GM12801 (cell line): ENCODE data around the gene FUT6.

Source experiments
- TF ChIP-seq, protein P1 (sequence below): IDR thresholded peaks from one replicate; pipeline ENCODE4 v1.5.1; 2011; ENCODE audit warnings: control low read depth; ENCODE audit not compliant: insufficient read length; ENCODE audit errors: extremely low read depth

FUT6 gene

DNA sequence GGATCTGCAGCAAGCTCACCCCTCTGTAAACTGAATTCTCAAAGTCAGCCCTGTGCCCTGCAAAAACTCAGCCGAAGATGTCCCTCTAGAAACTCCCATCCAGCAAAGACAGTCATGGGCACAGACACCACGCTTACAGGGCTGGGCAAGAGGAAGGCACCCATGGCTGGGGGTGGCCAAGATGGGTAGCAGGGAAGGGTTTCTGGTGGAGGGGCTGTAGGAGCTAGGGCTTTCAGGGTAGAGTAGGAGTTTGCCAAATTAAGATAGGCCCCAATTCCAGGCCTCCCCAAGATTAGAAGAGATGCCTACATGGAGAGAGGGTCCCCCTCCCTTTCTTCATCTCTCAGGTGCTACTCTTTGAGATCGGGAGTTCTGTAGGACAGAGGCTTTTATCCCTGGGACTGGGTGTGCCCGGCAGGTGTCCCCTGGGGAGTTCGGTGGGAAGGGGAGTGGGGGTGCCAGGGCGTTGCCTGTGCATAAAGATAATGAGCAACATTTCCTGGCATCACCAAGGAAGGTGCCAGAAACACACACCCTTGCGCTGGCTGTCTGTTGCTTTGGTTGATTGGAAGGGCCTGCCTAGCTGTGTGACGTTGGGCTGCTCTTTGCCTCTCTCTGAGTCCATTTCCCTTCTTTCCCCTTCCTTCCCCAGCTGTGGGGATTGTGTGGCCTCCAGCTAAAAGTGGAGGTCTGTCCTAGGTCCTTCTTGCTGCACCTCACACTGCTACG, 25.2 kb downstream of the FUT6 start:
- TF ChIP-seq, protein P1, sequence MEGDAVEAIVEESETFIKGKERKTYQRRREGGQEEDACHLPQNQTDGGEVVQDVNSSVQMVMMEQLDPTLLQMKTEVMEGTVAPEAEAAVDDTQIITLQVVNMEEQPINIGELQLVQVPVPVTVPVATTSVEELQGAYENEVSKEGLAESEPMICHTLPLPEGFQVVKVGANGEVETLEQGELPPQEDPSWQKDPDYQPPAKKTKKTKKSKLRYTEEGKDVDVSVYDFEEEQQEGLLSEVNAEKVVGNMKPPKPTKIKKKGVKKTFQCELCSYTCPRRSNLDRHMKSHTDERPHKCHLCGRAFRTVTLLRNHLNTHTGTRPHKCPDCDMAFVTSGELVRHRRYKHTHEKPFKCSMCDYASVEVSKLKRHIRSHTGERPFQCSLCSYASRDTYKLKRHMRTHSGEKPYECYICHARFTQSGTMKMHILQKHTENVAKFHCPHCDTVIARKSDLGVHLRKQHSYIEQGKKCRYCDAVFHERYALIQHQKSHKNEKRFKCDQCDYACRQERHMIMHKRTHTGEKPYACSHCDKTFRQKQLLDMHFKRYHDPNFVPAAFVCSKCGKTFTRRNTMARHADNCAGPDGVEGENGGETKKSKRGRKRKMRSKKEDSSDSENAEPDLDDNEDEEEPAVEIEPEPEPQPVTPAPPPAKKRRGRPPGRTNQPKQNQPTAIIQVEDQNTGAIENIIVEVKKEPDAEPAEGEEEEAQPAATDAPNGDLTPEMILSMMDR, result no peak

DNA sequence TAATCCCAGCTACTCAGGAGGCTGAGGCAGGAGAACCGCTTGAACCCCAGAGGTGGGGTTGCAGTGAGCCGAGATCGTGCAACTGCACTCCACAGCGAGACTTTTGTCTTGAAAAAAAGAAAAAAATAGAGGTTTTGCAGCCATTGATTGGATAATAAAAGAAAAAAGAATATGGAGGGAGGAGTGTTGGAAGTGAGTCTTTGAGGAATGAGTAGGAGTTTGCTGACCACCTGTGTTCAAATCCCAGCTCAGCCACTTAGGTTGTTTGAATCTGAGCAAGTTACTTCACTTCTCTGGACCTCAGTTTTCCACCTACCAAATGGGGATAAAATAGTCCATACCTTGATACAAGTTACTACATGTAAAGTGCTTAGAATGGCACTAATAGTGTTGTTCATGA, 28.4 kb downstream of the FUT6 start:
- TF ChIP-seq, protein P1, result no peak

DNA sequence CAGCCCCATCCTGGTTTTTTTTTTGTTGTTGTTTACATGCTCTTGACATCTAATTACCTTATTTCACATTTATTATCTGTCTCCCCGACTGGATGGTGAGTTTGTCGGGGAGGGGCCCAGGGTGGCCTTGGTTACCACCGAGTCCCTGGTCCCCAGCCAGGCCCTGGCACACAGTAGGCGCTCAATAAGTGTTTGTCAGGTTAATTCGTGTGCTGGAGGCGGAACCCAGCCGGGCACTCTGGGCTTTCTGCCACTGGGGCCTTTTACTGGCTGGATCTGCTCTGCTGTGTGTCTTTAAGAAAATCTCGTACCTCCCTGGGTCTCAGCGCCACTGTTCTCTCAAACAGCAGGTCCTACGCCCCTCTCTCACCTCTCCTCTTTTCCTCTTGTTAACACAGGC, 30.0 kb downstream of the FUT6 start:
- TF ChIP-seq, protein P1, result no peak

DNA sequence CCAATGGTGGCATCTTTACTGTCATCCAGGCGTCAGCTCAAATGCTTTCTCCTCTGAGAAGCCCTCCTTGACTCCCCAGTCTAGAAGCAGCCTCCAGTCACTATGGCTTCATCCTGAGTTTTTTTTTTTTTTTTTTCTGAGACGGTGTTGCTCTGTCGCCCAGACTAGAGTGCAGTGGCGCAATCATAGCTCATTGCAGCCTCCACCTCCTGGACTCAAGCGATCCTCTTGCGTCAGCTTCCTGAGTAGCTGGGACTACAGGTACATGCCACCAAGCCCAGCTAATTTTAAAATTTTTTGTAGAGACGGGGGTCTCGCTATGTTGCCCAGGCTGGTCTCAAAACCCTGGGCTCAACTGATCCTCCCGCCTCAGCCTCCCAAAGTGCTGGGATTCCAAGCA, 30.4 kb downstream of the FUT6 start:
- TF ChIP-seq, protein P1, result no peak

DNA sequence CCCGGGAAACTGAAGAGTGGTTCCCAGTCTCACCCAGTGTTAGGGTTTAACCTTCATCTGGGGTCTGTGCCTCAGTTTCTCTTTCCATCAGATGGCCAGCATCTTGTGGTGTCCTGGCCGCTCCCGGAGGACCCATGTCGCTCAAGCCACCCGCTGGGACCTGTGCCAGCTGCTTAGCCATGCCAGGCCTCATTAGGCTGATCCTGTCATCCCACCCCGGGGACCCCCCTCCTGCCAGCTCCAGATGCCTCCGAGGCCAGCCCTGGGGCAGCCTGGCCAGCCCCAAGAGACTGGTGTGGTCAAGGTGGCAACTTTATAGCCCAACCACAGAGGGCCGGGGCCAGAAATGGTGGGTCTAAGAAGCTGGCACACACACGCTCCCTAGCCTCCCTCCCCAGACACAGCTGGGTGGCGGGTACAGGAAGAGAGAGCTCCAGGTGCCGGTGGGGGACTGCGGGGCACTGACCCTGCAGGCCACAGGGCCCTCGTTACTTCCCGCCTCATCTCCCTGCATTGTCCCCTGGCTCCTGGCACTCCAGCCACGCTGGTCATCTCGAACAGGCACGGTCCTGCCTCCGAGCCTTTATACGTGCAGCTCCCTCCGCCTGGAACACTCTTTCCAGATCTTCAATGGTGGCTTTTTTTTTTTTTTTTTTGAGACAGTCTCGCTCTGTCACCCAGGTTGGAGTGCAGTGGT, 31.2 kb downstream of the FUT6 start:
- TF ChIP-seq, protein P1, result no peak

DNA sequence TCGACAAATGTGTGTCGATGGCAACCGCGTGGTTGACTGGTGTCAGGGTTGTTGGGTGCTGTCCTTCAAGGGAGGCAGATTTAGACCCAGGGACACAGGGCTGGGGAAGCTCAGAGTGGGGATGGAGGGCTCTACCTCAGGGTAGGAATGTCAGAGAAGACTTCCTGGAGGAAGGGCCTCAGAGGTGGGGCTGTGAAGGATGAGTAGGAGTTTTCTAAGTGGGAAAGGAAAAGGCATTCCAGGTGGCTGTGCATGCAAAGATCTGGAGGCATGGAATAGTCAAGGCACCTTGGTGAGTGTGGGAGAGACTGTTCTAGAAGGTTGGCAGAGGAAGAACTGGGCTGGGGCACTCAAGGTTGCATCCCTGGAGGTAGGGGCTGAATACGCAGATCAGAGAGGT, 32.6 kb downstream of the FUT6 start:
- TF ChIP-seq, protein P1, result no peak

DNA sequence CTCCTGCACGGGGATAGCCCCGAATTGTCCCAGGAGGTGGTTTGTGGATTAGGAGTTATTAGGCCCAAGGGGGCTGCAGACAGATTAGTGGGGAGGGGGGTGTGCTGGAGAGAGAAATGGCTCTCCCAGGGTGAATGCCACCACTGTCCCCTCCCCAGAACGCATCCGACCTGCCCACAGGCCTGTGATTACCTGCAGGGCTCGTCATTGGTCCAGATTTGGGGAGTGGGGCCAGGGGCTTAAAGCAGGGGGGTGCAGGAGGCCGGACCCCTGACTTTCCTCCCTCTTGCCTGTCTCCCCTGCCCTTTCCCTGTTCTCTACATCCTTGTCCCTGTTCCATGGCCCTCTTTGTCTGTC, 33.4 kb downstream of the FUT6 start:
- TF ChIP-seq, protein P1, result no peak
